Measurements from ENCODE around the gene DENND2D. TPM values are rescaled to one million over a fixed set of nuclear protein-coding genes. Genes with fewer than 3 reads are reported as not detected.

DENND2D gene
- total RNA-seq, 1 donor from 2014 or later = 78.2 TPM

DNA sequence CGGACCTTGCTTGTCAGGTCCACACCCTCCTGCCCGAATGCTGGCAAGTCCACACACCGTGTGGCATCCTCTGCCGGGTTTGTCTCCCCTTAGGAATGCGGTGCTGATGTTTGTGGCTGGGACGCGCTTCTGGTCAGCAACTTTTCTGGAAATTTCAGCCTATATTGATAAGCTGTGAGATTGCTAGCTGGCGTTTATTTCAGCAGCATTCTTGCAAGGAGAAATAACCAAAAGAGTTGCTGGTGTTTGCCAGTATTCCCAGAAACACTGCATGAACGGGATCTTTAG, 59.8 kb downstream of the DENND2D start:
- intact Hi-C loops (cut with DNase I) = no loop called here
- peak; percentile 77 for ATAC-seq

DNA sequence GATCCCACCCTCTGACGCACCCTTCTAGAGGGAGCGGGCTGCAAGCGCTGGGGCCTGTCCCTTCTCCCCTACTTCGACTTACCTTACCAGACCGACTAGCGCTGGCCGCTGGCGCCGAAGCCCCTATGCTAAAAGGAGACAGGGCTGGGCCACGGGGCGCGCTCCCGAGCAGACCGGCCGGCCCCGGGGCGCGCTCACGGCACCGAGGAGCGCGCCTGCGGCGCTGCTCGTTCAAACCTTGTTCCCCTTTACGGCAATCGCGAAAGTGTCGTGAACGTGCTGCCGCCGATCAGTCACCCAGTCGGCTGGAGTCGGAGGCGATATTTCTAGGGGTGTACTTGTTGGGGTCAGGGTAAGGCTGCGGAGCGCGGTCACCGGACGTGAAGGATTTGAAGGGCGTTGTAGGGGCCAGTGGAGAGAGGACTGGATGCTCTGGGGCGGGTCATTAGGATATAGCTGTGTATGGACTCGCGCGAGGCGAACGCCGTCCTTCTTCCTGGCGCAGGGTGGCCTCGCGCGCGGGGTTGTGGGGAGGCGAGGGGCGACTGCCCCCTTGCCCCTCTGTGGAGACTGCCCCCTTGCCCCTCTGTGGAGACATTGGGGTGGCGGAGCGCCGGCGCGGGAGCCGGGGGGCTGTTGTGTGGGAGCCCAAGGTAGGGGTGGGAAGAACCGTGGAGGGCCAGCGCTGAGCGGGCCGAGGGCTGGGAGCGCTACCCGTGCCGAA, 60.3 kb downstream of the DENND2D start, which contains the start of the genes CEPT1 and DRAM2:
CEPT1 (plus strand) TSS at position 268 of the 724 bp plus-strand sequence. CDS start 7,492 bp downstream, outside the sequence.
DRAM2 (minus strand) TSS at position 138 of the 724 bp plus-strand sequence. CDS start 8,539 bp downstream, outside the sequence.
- H3K27ac ChIP-seq = peak within 1 kb of the TSS; percentile 95
- ATAC-seq (peak; percentile 98), DNase-seq (peak; percentile 96)
- H3K27me3 ChIP-seq = no peaks in the 10 kb centered on the region
- H3K4me3 ChIP-seq = peak within 1 kb of the TSS; percentile 87
- peaks cover 23% of the 10 kb centered on the region for H3K4me1 ChIP-seq
- TF ChIP-seq, protein P1, sequence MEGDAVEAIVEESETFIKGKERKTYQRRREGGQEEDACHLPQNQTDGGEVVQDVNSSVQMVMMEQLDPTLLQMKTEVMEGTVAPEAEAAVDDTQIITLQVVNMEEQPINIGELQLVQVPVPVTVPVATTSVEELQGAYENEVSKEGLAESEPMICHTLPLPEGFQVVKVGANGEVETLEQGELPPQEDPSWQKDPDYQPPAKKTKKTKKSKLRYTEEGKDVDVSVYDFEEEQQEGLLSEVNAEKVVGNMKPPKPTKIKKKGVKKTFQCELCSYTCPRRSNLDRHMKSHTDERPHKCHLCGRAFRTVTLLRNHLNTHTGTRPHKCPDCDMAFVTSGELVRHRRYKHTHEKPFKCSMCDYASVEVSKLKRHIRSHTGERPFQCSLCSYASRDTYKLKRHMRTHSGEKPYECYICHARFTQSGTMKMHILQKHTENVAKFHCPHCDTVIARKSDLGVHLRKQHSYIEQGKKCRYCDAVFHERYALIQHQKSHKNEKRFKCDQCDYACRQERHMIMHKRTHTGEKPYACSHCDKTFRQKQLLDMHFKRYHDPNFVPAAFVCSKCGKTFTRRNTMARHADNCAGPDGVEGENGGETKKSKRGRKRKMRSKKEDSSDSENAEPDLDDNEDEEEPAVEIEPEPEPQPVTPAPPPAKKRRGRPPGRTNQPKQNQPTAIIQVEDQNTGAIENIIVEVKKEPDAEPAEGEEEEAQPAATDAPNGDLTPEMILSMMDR (IDR thresholded peaks at IDR 0.05) = no peak
- intact Hi-C loops (cut with DNase I) = no loop called here
- H3K9me3 ChIP-seq = no peaks in the 10 kb centered on the region
- peaks cover 30% of the 10 kb centered on the region for H3K36me3 ChIP-seq

More for the DNA sequence above, 59.8 kb downstream of the DENND2D start:
- TF ChIP-seq, protein P1 (IDR thresholded peaks at IDR 0.05) = no peak
- Histone ChIP-seq H3K4me1 (peaks cover 23% of the 10 kb centered on the region), H3K27me3 (no peaks in the 10 kb centered on the region), H3K4me3 (peak overlapping the region; percentile 87), H3K9me3 (no peaks in the 10 kb centered on the region), H3K36me3 (peaks cover 25% of the 10 kb centered on the region), H3K27ac (peak overlapping the region; percentile 95)
- no peak for DNase-seq

DNA sequence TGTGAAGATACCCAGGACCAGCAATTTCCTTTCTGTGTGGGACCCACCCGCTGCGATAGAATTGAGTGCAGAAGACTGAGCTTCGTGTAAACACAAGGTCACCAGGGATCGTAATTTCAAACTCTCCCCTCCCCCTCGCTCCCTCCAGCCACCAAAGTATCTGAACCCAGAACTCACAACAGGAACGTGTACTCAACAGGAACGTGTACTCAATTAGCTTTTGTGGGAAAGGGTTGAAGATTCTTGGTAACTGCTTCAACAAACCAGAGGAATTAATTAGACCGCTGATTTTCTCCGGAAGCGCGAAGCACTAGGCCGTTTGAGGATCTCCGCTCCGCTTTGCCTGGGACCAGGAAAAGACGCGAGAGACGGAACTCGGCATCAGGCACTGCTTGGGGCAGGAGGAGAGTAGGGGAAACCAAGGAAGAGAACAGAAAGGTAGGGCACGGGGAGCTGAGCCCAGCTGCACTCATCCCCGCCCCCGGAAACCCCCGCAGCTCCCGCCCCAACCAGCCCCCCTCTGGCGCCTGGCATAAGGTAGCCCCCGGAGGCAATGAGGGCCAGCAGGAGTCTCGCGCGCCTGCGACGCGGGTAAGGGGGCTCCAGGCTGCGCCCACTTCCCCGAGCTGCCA, 61.0 kb downstream of the DENND2D start:
- ATAC-seq = peak; percentile 66
- no peak for DNase-seq

More for the DNA sequence above, 61.0 kb downstream of the DENND2D start:
- Histone ChIP-seq H3K9me3 (no peaks in the 10 kb centered on the region), H3K27ac (peak overlapping the region; percentile 95), H3K4me3 (peak overlapping the region; percentile 87), H3K4me1 (peaks cover 23% of the 10 kb centered on the region), H3K36me3 (peaks cover 32% of the 10 kb centered on the region), H3K27me3 (no peaks in the 10 kb centered on the region)
- TF ChIP-seq, protein P1 (IDR thresholded peaks at IDR 0.05) = no peak
- intact Hi-C loops (cut with DNase I) = no loop called here

Other genes starting within 250 kb of the DENND2D start
- gene LRIF1, start 236.7 kb downstream of the DENND2D start, total RNA-seq = 7.0 TPM
- gene DRAM2, start 60.6 kb downstream of the DENND2D start, total RNA-seq = 50.8 TPM
- 57.6 TPM for gene CEPT1, start 60.4 kb downstream of the DENND2D start, total RNA-seq
- gene CHI3L2, start 27.1 kb upstream of the DENND2D start, total RNA-seq = 50.3 TPM
- 6.3 TPM for gene CHIA, start 90.2 kb upstream of the DENND2D start, total RNA-seq
- gene OVGP1, start 227.1 kb upstream of the DENND2D start, total RNA-seq = 1.4 TPM
- gene WDR77, start 248.6 kb upstream of the DENND2D start, total RNA-seq = 20.1 TPM
- 132 TPM for gene ATP5PB, start 248.8 kb upstream of the DENND2D start, total RNA-seq

All from upper lobe of right lung (tissue), 1 donor.